NAMALWA (cell line): ENCODE data around the gene FUT8.
"Not testable (repeated sequence)": the region's sequence is repeated elsewhere in the genome, so short reads cannot be mapped to it uniquely, and the experiment has no call there.

Source experiments
- DNase-seq: peaks from one replicate; pipeline ENCODE4 v3.0.0-alpha.2; 2015; ENCODE audit warnings: low spot score

FUT8 gene

DNA sequence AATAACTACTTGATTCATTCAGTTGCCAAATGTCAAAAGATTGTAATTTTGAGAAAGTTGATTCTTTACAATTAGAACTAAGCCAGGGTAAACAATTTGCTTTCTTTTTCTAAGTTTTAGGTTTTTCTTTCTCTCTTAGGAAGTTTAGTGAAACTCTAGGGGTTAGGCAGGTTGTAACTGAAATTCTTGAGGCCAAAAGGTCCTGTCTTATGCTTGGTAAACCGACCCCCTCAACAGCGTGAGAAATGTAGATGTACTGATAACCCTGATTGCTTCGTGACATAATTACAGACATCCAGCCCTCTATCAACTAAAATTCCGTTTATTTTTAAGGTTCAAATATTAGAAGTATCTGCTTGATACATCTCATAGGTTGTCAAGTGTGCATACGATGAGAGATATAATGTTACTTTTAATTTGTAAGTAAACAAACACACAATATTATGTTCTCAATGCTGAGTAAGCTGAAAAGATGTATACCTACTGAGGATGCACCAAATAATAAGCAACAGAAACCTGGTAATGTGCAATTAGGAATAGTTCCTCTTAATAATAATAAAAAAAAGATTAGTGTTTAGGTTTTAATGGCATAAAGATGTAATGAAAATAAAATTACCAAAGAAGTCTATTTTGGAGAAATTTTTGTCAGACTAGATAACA is 7.2 kb downstream of the FUT8 start:
- DNase-seq: no peak

DNA sequence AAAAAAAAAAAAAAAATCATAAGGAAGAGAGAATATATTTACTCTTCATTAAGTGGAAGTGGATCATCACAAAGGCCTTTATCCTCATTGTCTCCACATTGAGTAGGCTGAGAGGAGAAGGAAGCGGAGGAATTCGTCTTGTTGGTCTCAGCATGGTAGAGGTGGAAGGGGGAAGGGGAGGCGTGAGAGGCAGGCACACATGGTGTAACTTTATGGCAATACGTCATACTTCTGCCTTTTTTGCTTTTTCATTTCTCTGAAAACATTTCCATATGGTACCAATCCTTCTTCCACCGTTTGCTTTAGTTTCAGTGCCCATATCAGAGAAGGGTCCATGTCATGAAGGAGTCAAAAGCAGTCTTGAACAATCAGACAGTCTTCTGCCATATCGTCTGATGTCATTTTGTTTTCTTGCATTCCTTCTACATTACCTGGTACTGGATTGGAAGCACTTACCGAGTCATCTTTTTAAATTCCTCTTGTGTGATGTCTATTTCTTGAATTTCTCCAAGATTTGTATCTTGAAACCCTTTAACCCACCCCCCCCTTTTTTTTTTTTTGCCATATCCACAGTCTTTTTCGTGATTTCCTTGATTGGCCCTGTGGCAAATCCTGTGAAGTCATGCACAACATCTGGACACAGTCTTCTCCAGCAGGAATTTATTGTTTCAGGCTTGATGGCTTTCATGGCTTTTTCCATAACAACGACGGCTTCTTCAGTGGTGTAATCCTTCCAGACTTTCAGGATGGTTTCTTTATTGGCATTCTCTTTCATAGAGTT is 8.9 kb downstream of the FUT8 start:
- no peak for DNase-seq

DNA sequence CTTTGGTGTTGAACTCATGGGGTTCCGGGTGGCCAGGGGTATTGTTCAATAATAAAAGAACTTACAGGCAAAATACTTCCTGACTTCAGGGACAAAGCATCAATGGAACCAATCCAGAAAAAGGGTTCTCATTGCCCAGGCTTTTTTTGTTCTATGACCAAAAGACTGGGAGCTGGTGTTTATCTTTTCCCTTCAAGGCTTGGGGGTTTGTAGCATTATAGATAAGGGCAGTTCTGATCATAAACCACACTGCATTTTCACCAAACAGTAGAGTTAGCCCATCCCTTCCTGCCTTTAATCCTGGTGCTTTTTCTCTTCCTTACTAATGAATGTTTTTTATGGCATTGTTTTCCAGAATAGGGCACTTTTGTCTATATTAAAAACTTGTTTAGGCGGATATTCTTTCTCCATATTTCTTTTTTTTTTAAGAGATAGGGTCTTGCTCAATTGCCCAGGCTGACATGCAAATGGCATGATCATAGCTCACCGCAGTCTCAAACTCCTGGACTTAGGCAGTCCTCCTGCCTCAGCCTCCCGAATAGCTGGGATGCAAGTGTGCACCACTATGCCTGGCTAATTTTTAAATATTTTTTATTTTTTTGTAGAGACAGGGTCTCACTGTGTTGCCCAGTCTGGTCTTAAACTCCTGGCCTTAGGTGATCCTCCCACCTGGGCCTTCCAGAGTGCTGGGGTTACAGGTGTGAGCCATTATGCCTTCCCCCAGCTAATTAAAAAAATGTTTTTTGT is 9.7 kb downstream of the FUT8 start:
- DNase-seq: no peak

- no peak for DNase-seq
Observed at GRCh38 chr14:65423982-65424381, 11.5 kb downstream of the FUT8 start.

- no peak for DNase-seq
Observed at GRCh38 chr14:65424531-65424930, 12.0 kb downstream of the FUT8 start.

- DNase-seq: no peak
Observed at GRCh38 chr14:65425885-65426284, 13.4 kb downstream of the FUT8 start.

DNA sequence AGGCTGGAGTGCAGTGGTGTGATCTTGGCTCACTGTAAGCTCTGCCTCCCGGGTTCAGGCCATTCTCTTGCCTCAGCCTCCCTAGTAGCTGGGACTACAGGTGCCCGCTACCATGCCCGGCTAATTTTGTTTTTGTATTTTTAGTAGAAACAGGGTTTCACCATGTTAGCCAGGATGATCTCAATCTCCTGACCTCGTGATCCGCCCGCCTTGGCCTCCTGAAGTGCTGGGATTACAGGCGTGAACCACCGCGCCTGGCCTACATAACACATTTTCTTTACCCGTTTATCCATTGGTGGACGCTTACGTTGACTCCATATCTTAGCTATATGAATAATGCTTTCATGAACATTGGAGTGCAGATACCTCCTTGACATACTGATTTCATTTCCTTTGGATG is 14.4 kb downstream of the FUT8 start:
- DNase-seq: not testable (repeated sequence)

- no peak for DNase-seq
Observed at GRCh38 chr14:65428691-65429090, 16.2 kb downstream of the FUT8 start.

DNA sequence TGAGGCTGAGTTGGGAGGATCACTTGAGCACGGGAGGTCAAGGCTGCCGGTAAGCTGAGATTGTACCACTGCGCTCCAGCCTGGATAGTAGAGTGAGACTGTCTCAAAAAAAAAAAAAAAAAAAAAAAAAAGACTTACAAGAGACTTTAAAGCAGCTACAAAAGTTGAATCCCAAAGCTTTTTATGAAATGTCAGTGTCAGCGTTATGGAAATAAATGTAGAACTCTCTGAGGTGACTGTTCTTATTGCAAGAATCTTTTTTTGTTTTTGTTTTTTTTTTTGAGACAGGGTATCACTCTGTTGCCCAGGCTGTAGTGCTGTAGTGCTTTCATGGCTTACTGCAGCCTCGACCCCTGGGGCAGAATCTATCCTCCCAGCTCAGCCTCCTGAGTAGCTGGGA is 17.2 kb downstream of the FUT8 start:
- no peak for DNase-seq

DNA sequence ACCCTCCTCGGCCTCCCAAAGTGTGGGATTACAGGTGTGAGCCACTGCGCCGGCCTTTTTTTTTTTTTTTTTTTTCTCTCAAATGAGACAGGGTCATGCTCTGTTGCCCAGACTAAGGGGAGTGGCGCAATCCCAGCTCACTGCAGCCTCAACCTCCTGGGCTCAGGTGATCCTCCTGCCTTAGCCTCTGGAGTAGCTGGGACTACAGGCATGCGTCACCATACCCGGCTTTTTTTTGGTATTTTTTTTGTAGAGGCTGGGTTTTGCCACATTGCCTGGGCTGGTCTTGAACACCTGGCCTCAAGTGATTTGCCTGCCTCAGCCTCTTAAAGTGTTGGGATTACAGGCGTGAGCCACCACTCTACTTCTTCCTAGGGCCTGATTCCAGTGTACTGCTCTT is 18.7 kb downstream of the FUT8 start:
- DNase-seq: no peak

- no peak for DNase-seq
Observed at GRCh38 chr14:65431951-65432350, 19.4 kb downstream of the FUT8 start.

DNA sequence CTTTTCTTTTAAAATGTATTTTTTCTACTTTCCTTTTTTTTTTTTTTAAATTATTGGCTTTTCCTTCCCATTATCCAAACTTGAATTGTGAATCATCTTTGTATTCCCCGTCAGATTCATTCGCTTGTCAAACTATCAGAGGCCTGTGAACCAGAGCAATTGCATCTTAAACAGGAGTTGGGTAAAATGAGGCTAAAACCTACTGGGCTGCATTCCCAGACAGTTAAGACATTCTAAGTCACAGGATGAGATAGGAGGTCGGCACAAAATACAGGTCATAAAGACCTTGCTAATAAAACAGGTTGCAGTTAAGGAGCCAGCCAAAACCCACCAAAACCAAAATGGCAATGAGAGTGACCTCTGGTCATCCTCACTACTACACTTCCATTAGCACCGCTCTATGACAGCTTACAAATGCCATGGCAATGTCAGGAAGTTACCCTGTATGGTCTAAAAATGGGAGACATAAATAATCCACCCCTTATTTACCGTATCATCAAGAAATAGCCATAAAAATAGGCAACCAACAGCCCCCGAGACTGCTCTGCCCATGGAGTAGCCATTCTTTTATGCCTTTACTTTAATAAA is 19.9 kb downstream of the FUT8 start:
- DNase-seq: no peak

GRCh38 chr14:65433157-65433556 is 20.6 kb downstream of the FUT8 start:
- DNase-seq: no peak

DNA sequence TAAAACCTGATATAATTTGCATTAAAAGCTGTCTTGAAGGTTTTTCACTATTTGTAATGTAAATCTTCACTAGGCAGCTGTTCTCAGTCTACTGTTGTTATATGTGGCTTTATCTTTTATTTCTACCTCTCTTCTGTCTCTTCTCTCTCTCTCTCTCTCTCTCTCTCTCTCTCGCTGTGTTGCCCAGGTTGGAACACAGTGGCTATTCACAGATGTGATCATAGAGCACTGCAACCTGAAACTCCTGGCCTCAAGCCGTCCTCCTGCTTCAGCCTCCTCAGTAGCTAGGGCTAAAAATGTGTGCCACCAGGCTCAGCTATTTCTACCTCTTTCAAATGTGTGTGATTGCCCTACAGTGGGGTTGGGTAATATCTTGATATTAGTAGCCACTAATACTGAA is 21.1 kb downstream of the FUT8 start:
- DNase-seq: no peak

- no peak for DNase-seq
Observed at GRCh38 chr14:65434216-65434850, 21.8 kb downstream of the FUT8 start.

DNA sequence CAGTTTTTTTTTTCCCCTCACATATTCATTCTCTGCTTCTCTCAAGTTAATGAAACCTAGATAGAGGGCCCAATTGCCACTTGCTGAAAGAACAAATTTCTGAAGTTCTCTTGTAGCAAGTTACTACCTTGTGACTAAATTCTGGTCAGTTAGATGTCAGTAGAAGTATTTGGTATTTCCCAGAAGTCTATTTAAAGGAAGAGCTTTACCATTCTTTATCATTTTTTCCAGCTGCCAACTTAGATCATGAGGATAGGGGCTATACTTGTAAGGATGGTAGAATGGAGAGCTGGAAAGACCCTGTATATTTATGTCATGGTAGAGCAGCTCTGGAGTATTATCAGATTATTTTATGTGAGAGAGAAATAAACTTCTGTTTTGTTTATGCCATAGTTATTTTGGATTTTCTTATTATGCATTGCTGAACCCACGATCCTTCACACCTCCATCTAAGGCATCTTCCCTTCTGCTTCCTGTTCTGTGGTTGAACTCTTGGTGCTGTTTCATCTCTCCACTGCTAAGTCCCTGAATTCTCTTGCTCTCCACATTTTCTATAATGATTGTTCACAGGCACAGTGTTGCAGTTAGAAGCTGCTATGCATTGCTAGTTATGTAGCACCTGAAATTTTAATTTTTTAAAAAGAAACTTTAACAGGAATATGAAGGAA is 25.9 kb downstream of the FUT8 start:
- DNase-seq: no peak

- no peak for DNase-seq
Observed at GRCh38 chr14:65439117-65439516, 26.6 kb downstream of the FUT8 start.

- DNase-seq: no peak
Observed at GRCh38 chr14:65440230-65440629, 27.7 kb downstream of the FUT8 start.

GRCh38 chr14:65444230-65444629 is 31.7 kb downstream of the FUT8 start:
- DNase-seq: no peak

GRCh38 chr14:65446159-65446558 is 33.6 kb downstream of the FUT8 start:
- no peak for DNase-seq

DNA sequence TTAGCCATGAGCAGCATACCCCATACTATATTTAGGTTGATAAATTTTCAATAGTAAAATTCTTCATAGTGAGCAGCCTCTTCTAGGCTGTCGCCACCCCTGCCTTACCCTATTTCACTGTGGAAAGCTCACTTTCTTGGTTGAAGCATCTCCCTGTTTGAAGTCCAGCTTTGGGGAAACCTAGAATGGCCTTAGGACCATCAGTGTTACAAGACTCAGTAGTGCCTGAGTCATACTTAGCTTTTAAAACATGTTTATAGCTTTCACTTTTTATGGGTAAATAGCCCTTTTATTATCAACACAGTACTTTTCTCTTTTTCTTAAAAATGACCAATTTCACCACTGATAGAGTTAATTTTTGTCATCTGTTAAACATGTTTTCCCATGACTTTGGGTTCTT is 37.1 kb downstream of the FUT8 start:
- DNase-seq: no peak
